Measurements from ENCODE around the gene SORBS1. TPM values are rescaled to one million over a fixed set of nuclear protein-coding genes. Genes with fewer than 3 reads are reported as not detected.

SORBS1 gene
- total and polyA plus RNA-seq, 2 of the 13 experiments (the other 11 are each of a cell fraction or from before 2014, with no cell fraction given), result 16.8 to 39.8 TPM

DNA sequence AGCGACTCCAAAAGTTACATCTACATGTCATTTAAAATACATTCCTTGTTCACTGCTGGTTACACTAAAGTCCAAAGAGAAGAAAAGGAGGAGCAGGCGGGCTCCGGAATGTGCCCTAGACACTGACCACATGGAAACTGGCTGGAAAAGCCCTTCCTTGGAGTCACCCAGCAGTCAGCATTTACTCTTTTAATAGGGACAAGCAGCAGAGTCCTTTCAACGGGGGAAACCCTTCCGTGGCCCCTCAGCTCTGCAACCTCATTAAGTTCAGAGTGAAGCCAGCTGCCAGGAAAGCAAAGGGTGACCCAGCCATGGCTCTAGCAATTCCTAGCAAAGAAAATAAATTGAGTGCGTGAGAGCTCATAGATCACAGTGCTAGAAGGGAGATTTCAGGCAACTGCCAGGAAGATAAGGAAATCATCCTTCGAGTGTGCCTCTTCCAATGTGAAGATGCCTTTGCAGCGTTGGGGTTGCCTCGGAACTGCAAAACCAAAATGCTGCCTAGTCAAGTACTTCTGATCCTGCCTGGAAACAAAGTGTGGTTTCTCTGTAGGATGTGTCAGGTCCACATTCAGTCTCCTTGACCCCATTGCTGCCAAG is 101.6 kb downstream of the SORBS1 start:
- H3K27me3 ChIP-seq (ENCODE audit: control insufficient read depth in 1 of 2, insufficient read depth in 2 of 2, low read length in 2 of 2), result no peaks in the 10 kb centered on the region
- no peaks in the 10 kb centered on the region; a peak in 2 of 5 replicates for H3K36me3 ChIP-seq (replicated peaks in 1 of 2; ENCODE audit: control insufficient read depth in 1 of 2, insufficient read depth in 2 of 2, low read length in 2 of 2)
- H3K27ac ChIP-seq (ENCODE audit: extremely low read length, insufficient read depth, low read length), result peak overlapping the region; percentile 95
- peak; percentile 58 for DNase-seq (ENCODE audit: low spot score)
- ATAC-seq, result peak; percentile 31; the same call in 1 of the 3 replicates
- H3K4me1 ChIP-seq (ENCODE audit: insufficient read depth, low read length), result peaks cover 97% of the 10 kb centered on the region
- FAIRE-seq, result no peak
- H3K4me3 ChIP-seq (replicated peaks in 1 of 3; ENCODE audit: insufficient read depth in 1 of 3, low read depth in 2 of 3, low read length in 3 of 3), result no peak overlapping the region; a peak in 1 of 6 replicates
- no peaks in the 10 kb centered on the region for H4K20me1 ChIP-seq (ENCODE audit: insufficient read depth, low read length)
- H2AFZ ChIP-seq (ENCODE audit: low read length), result no peak overlapping the region
- H3K9ac ChIP-seq (ENCODE audit: insufficient read depth, low read depth, low read length), result peak overlapping the region; percentile 29; the same call in 1 of the 2 replicates
- WGBS (ENCODE audit: low lambda C conversion rate), result 52% methylated on average over 9 of the region's 9 CpGs
- ChIA-PET CTCF (ENCODE audit: low intra/inter-chr PET ratio, low total read pairs) (no interaction called here), POLR2A (interaction anchor here (1.1 to 1.6 kb wide), 2 partner anchors 8 to 21 kb away, joined by 5 to 7 read pairs; no protein-coding TSS in a partner anchor)
- no peaks in the 10 kb centered on the region for H3K9me3 ChIP-seq (ENCODE audit: low read length)
- in situ Hi-C loops (cut with HindIII; ENCODE audit: extremely low pct_ligation_motif_present, low pct_unique_long_range_greater_than_20kb) (no loop called here), intact Hi-C loops (cut with micrococcal nuclease; ENCODE audit: unreplicated experiment) (loop anchor here (1.0 kb wide), 1 partner anchor 8 kb away; no protein-coding TSS in a partner anchor)
- BruUV-seq (replicated peaks), result no TSS peak
- H3K79me2 ChIP-seq (ENCODE audit: insufficient read depth, low read length), result peaks cover 20% of the 10 kb centered on the region
- peak overlapping the region; percentile 31 for H3K4me2 ChIP-seq (ENCODE audit: low read depth, low read length)
- no peak for TF ChIP-seq SMAD3 (CRISPR knock-in tag; IDR thresholded peaks at IDR 0.05)
- TF ChIP-seq TEAD3 (CRISPR knock-in tag; optimal IDR thresholded peaks at IDR 0.05; ENCODE audit: borderline replicate concordance), result peak; percentile 46
- peak; percentile 58 for TF ChIP-seq MAX (IDR thresholded peaks at IDR 0.05)
- TF ChIP-seq GLI4 (CRISPR knock-in tag; IDR thresholded peaks at IDR 0.05; ENCODE audit: borderline replicate concordance), result no peak
- TF ChIP-seq, protein P1, sequence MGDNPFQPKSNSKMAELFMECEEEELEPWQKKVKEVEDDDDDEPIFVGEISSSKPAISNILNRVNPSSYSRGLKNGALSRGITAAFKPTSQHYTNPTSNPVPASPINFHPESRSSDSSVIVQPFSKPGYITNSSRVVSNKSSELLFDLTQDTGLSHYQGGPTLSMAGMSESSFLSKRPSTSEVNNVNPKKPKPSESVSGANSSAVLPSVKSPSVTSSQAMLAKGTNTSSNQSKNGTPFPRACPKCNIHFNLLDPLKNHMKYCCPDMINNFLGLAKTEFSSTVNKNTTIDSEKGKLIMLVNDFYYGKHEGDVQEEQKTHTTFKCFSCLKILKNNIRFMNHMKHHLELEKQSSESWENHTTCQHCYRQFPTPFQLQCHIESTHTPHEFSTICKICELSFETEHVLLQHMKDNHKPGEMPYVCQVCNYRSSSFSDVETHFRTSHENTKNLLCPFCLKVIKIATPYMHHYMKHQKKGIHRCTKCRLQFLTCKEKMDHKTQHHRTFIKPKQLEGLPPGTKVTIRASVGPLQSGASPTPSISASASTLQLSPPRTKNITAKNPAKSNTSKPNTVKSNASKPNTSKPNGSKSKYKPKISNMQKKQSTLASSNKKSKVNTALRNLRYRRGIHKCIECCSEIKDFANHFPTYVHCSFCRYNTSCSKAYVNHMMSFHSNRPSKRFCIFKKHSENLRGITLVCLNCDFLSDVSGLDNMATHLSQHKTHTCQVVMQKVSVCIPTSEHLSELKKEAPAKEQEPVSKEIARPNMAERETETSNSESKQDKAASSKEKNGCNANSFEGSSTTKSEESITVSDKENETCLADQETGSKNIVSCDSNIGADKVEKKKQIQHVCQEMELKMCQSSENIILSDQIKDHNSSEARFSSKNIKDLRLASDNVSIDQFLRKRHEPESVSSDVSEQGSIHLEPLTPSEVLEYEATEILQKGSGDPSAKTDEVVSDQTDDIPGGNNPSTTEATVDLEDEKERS (CRISPR knock-in tag; IDR thresholded peaks at IDR 0.05), result no peak
- TF ChIP-seq ZFX (CRISPR knock-in tag; IDR thresholded peaks at IDR 0.05; ENCODE audit: low read depth), result no peak
- TF ChIP-seq ZC3H13 (CRISPR knock-in tag; IDR thresholded peaks at IDR 0.05), result no peak
- TF ChIP-seq MEIS2 (CRISPR knock-in tag; IDR thresholded peaks at IDR 0.05), result 0 out of 2 replicates have a peak, but pooled peaks have one; percentile 47
- TF ChIP-seq ZNF292 (CRISPR knock-in tag; IDR thresholded peaks at IDR 0.05; ENCODE audit: borderline replicate concordance, low read depth), result peak; percentile 34; the same call in 1 of the 2 replicates
- no peak for TF ChIP-seq ZNF263 (CRISPR knock-in tag; IDR thresholded peaks at IDR 0.05)
- TF ChIP-seq, protein P2, sequence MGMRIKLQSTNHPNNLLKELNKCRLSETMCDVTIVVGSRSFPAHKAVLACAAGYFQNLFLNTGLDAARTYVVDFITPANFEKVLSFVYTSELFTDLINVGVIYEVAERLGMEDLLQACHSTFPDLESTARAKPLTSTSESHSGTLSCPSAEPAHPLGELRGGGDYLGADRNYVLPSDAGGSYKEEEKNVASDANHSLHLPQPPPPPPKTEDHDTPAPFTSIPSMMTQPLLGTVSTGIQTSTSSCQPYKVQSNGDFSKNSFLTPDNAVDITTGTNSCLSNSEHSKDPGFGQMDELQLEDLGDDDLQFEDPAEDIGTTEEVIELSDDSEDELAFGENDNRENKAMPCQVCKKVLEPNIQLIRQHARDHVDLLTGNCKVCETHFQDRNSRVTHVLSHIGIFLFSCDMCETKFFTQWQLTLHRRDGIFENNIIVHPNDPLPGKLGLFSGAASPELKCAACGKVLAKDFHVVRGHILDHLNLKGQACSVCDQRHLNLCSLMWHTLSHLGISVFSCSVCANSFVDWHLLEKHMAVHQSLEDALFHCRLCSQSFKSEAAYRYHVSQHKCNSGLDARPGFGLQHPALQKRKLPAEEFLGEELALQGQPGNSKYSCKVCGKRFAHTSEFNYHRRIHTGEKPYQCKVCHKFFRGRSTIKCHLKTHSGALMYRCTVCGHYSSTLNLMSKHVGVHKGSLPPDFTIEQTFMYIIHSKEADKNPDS (CRISPR knock-in tag; IDR thresholded peaks at IDR 0.05), result no peak
- no peak for TF ChIP-seq FOSL1 (CRISPR knock-in tag; IDR thresholded peaks at IDR 0.05; ENCODE audit: borderline replicate concordance)
- TF ChIP-seq DNMT3B (CRISPR knock-in tag; conservative IDR thresholded peaks at IDR 0.05), result no peak
- TF ChIP-seq, protein P3, sequence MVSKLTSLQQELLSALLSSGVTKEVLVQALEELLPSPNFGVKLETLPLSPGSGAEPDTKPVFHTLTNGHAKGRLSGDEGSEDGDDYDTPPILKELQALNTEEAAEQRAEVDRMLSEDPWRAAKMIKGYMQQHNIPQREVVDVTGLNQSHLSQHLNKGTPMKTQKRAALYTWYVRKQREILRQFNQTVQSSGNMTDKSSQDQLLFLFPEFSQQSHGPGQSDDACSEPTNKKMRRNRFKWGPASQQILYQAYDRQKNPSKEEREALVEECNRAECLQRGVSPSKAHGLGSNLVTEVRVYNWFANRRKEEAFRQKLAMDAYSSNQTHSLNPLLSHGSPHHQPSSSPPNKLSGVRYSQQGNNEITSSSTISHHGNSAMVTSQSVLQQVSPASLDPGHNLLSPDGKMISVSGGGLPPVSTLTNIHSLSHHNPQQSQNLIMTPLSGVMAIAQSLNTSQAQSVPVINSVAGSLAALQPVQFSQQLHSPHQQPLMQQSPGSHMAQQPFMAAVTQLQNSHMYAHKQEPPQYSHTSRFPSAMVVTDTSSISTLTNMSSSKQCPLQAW (CRISPR knock-in tag; IDR thresholded peaks at IDR 0.05), result peak; percentile 15; the same call in 1 of the 2 replicates
- TF ChIP-seq ZNF563 (CRISPR knock-in tag; IDR thresholded peaks at IDR 0.05), result no peak
- TF ChIP-seq ISX (CRISPR knock-in tag; conservative IDR thresholded peaks at IDR 0.05), result no peak
